HEK293T (cell line): ENCODE data around the gene C6orf62.

Source experiments
- ARNT ChIP-seq: fragments of 450-650 bp; IDR thresholded peaks from 2 replicates; pipeline ENCODE4 v1.6.1; 2017; ENCODE audit warnings: mild to moderate bottlenecking
- BHLHE40 ChIP-seq: fragments of 450-650 bp; IDR thresholded peaks from 2 replicates; pipeline ENCODE4 v1.6.1; 2016; ENCODE audit warnings: mild to moderate bottlenecking, moderate library complexity, borderline replicate concordance
- CTBP1 ChIP-seq: fragments of 450-650 bp; IDR thresholded peaks from 2 replicates; pipeline ENCODE4 v1.6.1; 2016; ENCODE audit warnings: borderline replicate concordance
- ELF4 ChIP-seq: fragments of 450-650 bp; IDR thresholded peaks from 2 replicates; pipeline ENCODE4 v1.6.1; 2017; ENCODE audit warnings: antibody characterized with exemption
- FOXK2 ChIP-seq: fragments of 450-650 bp; IDR thresholded peaks from 2 replicates; pipeline ENCODE4 v1.6.1; 2016; ENCODE audit warnings: mild to moderate bottlenecking
- FOXM1 ChIP-seq: fragments of 450-650 bp; IDR thresholded peaks from 2 replicates; pipeline ENCODE4 v1.6.1; 2017; ENCODE audit warnings: mild to moderate bottlenecking, borderline replicate concordance
- HDGF ChIP-seq: fragments of 450-650 bp; IDR thresholded peaks from 2 replicates; pipeline ENCODE4 v1.6.1; 2017; ENCODE audit warnings: antibody characterized with exemption, borderline replicate concordance
- L3MBTL2 ChIP-seq: fragments of 450-650 bp; conservative IDR thresholded peaks from 2 replicates; pipeline ENCODE4 v1.6.1; 2016; ENCODE audit warnings: mild to moderate bottlenecking
- NFRKB ChIP-seq: fragments of 450-650 bp; IDR thresholded peaks from 2 replicates; pipeline ENCODE4 v1.6.1; 2016; ENCODE audit warnings: mild to moderate bottlenecking, moderate library complexity
- SP1 ChIP-seq: fragments of 450-650 bp; IDR thresholded peaks from 2 replicates; pipeline ENCODE4 v1.6.1; 2017
- SUZ12 ChIP-seq: fragments of 450-650 bp; IDR thresholded peaks from 2 replicates; pipeline ENCODE4 v1.6.1; 2016; ENCODE audit warnings: mild to moderate bottlenecking
- TARDBP ChIP-seq: fragments of 450-650 bp; IDR thresholded peaks from 2 replicates; pipeline ENCODE4 v1.6.1; 2016
- TF ChIP-seq, protein P1 (sequence below): fragments of 450-650 bp; IDR thresholded peaks from 2 replicates; pipeline ENCODE4 v1.6.1; 2016

DNA sequence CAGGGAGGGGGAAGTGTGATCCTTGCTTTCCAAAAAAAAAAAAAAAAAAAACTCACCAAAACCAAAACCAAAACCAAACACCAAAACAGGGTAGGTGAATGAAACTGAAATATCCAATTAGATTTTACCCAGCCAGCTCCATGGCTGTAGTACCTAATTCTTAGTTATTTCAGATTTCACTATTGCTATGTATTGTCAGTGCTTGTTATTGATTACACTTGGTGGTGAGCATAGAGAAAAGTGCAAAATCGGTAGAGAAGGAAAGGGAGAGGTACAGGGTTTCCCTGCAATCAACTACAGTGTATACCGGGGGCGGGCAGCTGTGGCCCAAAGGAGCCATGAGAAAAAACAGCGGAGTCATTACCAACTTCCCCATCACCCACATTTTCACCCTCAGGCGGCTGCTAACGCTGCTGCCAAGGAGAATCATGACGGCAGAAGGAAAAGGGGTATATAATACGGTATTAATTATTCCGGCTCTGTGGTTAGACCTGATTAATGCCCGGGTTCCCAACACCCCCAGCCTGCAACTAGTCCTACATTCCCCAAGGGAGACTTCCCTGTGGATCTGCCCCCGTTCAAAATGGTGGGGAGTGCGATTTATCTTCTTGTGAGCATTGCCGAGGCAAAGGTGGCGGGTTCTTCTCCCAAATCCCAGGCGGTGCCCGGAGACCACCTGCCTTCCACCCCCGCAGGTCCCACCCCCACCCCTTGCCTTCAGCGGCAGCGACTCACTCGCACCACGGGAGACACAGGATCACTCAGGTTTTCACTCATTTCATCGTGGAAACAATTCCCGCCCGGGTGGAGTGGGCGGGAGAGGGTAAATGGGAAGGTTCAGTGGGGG lies at the start of gene C6orf62:
- TF ChIP-seq NFRKB (no peak), TARDBP (no peak), SP1 (no peak), BHLHE40 (no peak), FOXM1 (no peak), CTBP1 (no peak), ELF4 (no peak), L3MBTL2 (no peak), ARNT (no peak), SUZ12 (no peak), HDGF (no peak), FOXK2 (no peak)
- TF ChIP-seq, protein P1, sequence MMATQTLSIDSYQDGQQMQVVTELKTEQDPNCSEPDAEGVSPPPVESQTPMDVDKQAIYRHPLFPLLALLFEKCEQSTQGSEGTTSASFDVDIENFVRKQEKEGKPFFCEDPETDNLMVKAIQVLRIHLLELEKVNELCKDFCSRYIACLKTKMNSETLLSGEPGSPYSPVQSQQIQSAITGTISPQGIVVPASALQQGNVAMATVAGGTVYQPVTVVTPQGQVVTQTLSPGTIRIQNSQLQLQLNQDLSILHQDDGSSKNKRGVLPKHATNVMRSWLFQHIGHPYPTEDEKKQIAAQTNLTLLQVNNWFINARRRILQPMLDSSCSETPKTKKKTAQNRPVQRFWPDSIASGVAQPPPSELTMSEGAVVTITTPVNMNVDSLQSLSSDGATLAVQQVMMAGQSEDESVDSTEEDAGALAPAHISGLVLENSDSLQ = no peak
